Caco-2 (cell line): ENCODE measurements around the gene LRRK1. TPM values are rescaled to one million over a fixed set of nuclear protein-coding genes. Genes with fewer than 3 reads are reported as not detected.

Experiments
- BruUV-seq: library from RNA; stranded (reverse); fragments of 400-500 nt; replicated peaks from 2 replicates; lab custom pipeline; 2021; lab: Mats Ljungman, UMichigan
- CTCF ChIA-PET: fragments of 300-600 bp; sonication (Branson Sonifier 250); formaldehyde crosslinking; loops from one replicate; lab custom pipeline; 2022; ENCODE audit warnings: antibody characterized with exemption; lab: Charles Lee
- POLR2A ChIA-PET: fragments of 300-600 bp; sonication (Branson Sonifier 250); formaldehyde crosslinking; loops from one replicate; lab custom pipeline; 2022; ENCODE audit warnings: antibody characterized with exemption; lab: Charles Lee
- DNase-seq, 2 experiments: peaks; one replicate each; pipeline versions ENCODE4 v3.0.0 to v3.0.0-alpha.2; 2020 to 2022
- H3K27me3 ChIP-seq: replicated peaks from 2 replicates; pipeline ENCODE4 v1.6.0; 2011; ENCODE audit warnings: low read length; ENCODE audit not compliant: control insufficient read depth, insufficient read depth
- H3K36me3 ChIP-seq: 2 replicates; pipeline ENCODE4 v1.5.1; 2011; ENCODE audit warnings: low read length; ENCODE audit not compliant: control insufficient read depth, insufficient read depth
- H3K4me1 ChIP-seq: fragments of 250-450 bp; sonication (Bioruptor Pico); 2 replicates; pipeline ENCODE4 v1.5.1; 2020; ENCODE audit warnings: mild to moderate bottlenecking
- H3K4me3 ChIP-seq: 2 replicates; pipeline ENCODE4 v1.5.1; 2011; ENCODE audit warnings: low read depth, mild to moderate bottlenecking, control low read depth, low read length
- H3K9me3 ChIP-seq: fragments of 250-450 bp; sonication (Bioruptor Pico); 2 replicates; pipeline ENCODE4 v1.5.1; 2020; ENCODE audit warnings: mild to moderate bottlenecking, moderate library complexity
- H3K27ac Mint-ChIP-seq: one replicate; pipeline ENCODE4 v1.8.0; 2022; ENCODE audit warnings: mixed read lengths; ENCODE audit not compliant: unreplicated experiment
- H3K27me3 Mint-ChIP-seq: one replicate; pipeline ENCODE4 v1.8.0; 2022; ENCODE audit warnings: mixed read lengths; ENCODE audit not compliant: insufficient read depth, unreplicated experiment
- H3K36me3 Mint-ChIP-seq: one replicate; pipeline ENCODE4 v1.8.0; 2022; ENCODE audit warnings: mild to moderate bottlenecking, mixed read lengths; ENCODE audit not compliant: insufficient read depth, unreplicated experiment
- H3K4me1 Mint-ChIP-seq: one replicate; pipeline ENCODE4 v1.8.0; 2022; ENCODE audit warnings: low read depth, mixed read lengths; ENCODE audit not compliant: unreplicated experiment
- H3K4me3 Mint-ChIP-seq: one replicate; pipeline ENCODE4 v1.8.0; 2022; ENCODE audit warnings: mild to moderate bottlenecking, moderate library complexity, mixed read lengths; ENCODE audit not compliant: unreplicated experiment
- H3K9me3 Mint-ChIP-seq: one replicate; pipeline ENCODE4 v1.8.0; 2022; ENCODE audit warnings: mixed read lengths; ENCODE audit not compliant: unreplicated experiment
- CTCF ChIP-seq, 2 experiments: fragments of 200-600 bp in 1 of 2; IDR thresholded peaks; 1 replicate in 1 of 2; 2 replicates in 1 of 2; pipeline versions ENCODE4 v1.5.1 to v1.8.0; 2011 to 2022; ENCODE audit warnings: antibody characterized with exemption in 1 of 2, control low read depth in 1 of 2, inconsistent platforms in 1 of 2, low read depth in 1 of 2, low read length in 1 of 2, mild to moderate bottlenecking in 1 of 2, moderate library complexity in 1 of 2; ENCODE audit not compliant: insufficient read depth in 1 of 2, severe bottlenecking in 1 of 2, unreplicated experiment in 1 of 2
- intact Hi-C: fragments of 100-400 bp; cut with micrococcal nuclease; formaldehyde crosslinking; loops from one replicate; pipeline ENCODE4 v1.10.0; 2022; ENCODE audit not compliant: unreplicated experiment
- total RNA-seq: library from RNA; stranded (reverse); gene quantifications from 2 replicates; pipeline ENCODE4 v1.2.3, GENCODE V29; 2022

LRRK1 gene
- total RNA-seq, 1 experiment from 2014 or later = 12.0 TPM

- no peaks in the 10 kb centered on the region for H3K27me3 ChIP-seq
- H3K9me3 ChIP-seq = no peaks in the 10 kb centered on the region
- TF ChIP-seq CTCF (IDR thresholded peaks at IDR 0.05; ENCODE audit: insufficient read depth in 1 of 2, low read depth in 1 of 2, low read length in 1 of 2, severe bottlenecking in 1 of 2, unreplicated experiment in 1 of 2) = no peak
- Mint-ChIP-seq H3K4me1 (peaks cover 5% of the 10 kb centered on the region), H3K9me3 (no peaks in the 10 kb centered on the region), H3K4me3 (no peak overlapping the region), H3K27me3 (no peaks in the 10 kb centered on the region), H3K36me3 (no peaks in the 10 kb centered on the region), H3K27ac (no peak overlapping the region)
- POLR2A ChIA-PET = no interaction called here
- BruUV-seq = no TSS peak
- CTCF ChIA-PET = no interaction called here
- H3K4me1 ChIP-seq = peaks cover 11% of the 10 kb centered on the region
- intact Hi-C loops = no loop called here
- no peaks in the 10 kb centered on the region for H3K36me3 ChIP-seq
- no peak for DNase-seq
- H3K4me3 ChIP-seq = no peak overlapping the region
Measured at GRCh38 chr15:100893261-100893963, 25.7 kb upstream of the LRRK1 start.

- Histone ChIP-seq H3K9me3 (no peaks in the 10 kb centered on the region), H3K36me3 (no peaks in the 10 kb centered on the region), H3K27me3 (no peaks in the 10 kb centered on the region), H3K4me1 (peaks cover 16% of the 10 kb centered on the region), H3K4me3 (no peak overlapping the region)
- TF ChIP-seq CTCF (IDR thresholded peaks at IDR 0.05; ENCODE audit: insufficient read depth in 1 of 2, low read depth in 1 of 2, low read length in 1 of 2, severe bottlenecking in 1 of 2, unreplicated experiment in 1 of 2) = no peak
- intact Hi-C loops = no loop called here
- H3K4me1 Mint-ChIP-seq = peaks cover 5% of the 10 kb centered on the region
- no peaks in the 10 kb centered on the region for H3K27me3 Mint-ChIP-seq
- ChIA-PET CTCF (no interaction called here), POLR2A (no interaction called here)
- no peaks in the 10 kb centered on the region for H3K9me3 Mint-ChIP-seq
- H3K4me3 Mint-ChIP-seq = no peak overlapping the region
- no peak for DNase-seq
- no peak overlapping the region for H3K27ac Mint-ChIP-seq
- BruUV-seq = no TSS peak
- no peaks in the 10 kb centered on the region for H3K36me3 Mint-ChIP-seq
Measured at GRCh38 chr15:100893964-100894295, 25.2 kb upstream of the LRRK1 start.

- BruUV-seq = no TSS peak
- Mint-ChIP-seq H3K27ac (no peak overlapping the region), H3K36me3 (no peaks in the 10 kb centered on the region), H3K4me3 (no peak overlapping the region), H3K9me3 (no peaks in the 10 kb centered on the region), H3K27me3 (no peaks in the 10 kb centered on the region), H3K4me1 (peaks cover 5% of the 10 kb centered on the region)
- ChIA-PET CTCF (interaction anchor here (1.2 kb wide), 1 partner anchor 23 kb away, joined by 3 read pairs; no protein-coding TSS in a partner anchor), POLR2A (no interaction called here)
- no peak for TF ChIP-seq CTCF (IDR thresholded peaks at IDR 0.05; ENCODE audit: insufficient read depth in 1 of 2, low read depth in 1 of 2, low read length in 1 of 2, severe bottlenecking in 1 of 2, unreplicated experiment in 1 of 2)
- Histone ChIP-seq H3K9me3 (no peaks in the 10 kb centered on the region), H3K4me1 (peaks cover 25% of the 10 kb centered on the region), H3K27me3 (no peaks in the 10 kb centered on the region), H3K4me3 (no peak overlapping the region), H3K36me3 (no peaks in the 10 kb centered on the region)
- DNase-seq = no peak
- intact Hi-C loops = no loop called here
Measured at GRCh38 chr15:100895721-100896120, 23.4 kb upstream of the LRRK1 start.
